HG03558 (cell line): ENCODE results near the gene LTBP1.

Experiments used
- ATAC-seq: cut with Tn5 transposase; IDR thresholded peaks from one replicate; pipeline ENCODE4 v1.9.1; 2021; ENCODE audit warnings: moderate number of reproducible peaks; ENCODE audit not compliant: unreplicated experiment; ENCODE audit errors: extremely low read depth

Gene LTBP1

DNA sequence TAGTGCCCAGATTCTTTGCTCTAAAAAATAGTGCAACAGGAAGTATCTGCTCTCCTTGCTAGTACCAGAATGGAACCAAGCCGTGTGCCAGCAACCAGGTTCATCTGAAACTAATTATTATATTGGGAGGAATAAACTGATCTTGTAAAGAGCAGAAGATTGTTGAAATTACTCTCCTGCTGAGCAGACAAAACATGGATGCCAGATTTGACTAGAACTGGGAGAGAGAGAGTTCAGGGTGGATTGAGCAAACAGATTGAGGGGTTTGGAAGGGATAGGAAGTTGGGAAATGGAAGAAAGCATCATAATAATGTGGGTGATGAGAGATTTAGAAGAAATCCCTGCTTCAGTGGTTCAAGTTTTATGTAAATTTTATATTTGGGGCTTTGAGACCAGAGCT lies 369.6 kb downstream of the LTBP1 start:
- no peak for ATAC-seq

DNA sequence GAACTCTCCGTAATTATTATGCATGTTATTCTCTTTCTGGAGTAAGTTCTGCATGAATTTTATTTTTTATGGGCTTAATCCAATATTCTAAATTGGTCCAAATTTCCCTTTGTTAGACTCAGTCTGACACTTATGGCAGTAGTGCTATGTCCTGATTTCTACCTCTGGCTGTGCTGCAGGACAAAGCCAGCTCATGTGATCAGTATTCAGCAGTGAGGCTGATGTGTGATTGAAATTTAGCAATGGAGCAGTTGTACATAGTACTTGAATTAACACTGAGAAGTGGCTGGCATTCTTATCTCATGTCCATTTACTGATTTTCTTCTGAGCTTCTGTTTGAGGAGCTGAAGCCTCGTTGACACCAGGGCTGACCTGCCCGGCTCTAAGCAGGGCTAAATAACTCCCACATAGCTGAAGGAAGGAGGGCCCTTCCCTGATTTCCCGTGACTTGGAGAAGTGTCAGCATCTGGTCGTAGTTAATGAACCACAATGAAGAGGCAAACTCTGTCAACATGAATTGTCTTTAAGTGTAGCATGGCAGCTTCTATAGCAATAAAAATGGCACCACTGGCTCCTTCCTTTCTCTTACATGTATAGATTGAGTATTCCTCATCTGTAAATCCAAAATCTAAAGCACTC lies 370.7 kb downstream of the LTBP1 start:
- no peak for ATAC-seq

DNA sequence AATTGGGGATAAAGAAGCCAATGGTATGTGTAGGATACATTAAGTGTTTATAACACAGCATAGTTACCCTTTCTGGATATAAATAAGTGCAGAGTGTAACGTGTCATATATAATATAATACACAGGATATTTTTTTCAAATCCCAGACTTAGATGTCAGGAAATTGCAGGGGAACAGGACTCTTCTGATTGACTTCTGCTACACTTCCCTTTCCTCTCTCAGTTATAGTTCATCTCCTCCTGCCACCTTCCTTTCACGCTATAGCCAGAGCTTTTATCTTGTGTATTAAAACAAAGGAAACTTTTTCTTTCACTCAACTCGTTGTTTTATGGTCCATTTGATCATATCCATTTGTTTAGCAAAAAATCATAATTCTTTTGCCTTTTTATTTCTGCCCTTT lies 371.7 kb downstream of the LTBP1 start:
- no peak for ATAC-seq

DNA sequence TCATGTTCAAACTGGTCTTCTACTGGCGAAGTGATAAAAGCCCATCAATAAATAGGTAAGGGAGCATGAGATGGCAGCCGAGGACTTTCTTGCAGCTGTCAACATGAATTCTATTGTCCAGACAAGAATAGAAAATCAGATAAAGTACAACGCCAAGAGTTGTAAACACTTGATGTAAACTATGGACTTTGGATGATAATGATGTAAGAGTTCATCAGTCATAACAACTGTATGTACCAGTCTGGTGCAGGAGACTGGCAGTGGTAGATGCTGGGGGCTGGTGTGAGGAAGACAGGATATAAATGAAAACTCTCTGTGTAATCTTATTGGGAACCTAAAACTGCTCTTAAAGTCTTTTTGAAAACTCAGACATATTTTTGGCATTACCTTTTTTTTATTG lies 373.8 kb downstream of the LTBP1 start:
- no peak for ATAC-seq

DNA sequence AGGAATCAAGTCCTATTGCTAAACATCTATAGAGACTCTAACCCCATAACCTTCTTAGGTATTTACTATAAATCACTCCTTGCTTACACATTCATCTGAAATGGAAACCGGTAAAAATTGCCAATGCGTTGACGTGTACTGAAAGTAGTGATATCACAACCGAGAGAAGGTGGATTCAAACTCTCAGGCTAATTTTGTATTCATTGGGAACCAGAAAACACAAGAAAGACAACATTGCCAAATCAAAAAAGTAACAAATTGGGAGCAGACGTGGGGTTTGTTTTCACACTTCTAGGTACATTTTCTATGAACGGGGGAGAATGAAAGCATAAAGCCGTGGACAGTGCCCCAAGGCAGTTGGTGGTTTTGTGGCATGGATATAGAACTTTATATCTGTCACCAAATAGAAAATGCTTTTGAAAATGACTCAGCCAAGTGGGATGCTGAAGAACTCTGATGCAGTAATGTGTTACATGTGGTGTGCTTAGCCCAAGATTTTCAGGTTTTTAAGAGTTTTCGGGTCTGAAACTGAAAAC lies 374.6 kb downstream of the LTBP1 start:
- no peak for ATAC-seq

DNA sequence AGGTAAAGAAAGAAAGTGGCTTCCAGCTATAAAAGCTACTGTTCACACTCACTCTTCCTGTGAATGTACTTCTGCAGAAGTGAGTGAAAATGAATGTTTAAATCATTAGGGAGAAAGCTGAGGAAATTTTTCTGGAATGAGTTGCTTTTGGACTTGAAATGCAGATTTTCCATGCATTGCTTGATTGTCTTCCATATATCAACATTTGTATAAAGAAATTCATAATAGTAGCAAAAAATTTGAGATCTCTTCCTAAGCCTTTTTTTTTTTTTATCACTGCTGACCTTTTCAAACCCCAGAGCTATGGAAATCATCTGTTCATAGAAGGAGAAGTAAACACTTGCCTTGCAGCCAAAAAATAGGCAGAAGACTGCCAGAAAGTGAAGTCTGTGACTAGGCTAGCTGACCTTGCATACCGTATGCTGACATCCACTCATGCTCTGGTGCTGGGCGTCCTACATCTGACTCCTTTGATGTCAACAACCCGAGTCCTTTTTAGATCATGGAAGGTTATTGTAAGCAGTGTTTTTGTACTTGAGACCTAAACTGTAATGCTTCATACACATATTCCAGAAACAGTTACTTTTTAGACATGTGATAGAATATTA lies 375.2 kb downstream of the LTBP1 start:
- ATAC-seq, result no peak

DNA sequence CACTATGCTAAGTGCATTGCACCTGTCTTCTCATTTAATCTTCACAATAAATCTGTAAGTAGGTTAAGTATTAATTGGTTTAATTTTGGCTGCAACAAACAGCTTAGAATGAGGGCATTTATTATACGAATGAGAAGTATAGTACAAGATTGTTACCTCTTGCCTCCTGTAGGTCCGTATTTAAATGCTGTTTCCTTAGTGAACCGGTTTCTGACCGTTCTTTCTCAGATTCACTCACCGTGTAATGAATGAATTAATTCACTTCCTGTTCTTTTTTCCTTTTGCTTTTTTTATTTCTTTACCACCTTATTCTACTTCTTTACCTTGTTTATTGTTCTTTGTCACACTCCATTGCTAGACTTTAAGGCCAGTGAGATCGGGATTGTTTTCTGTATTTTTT lies 375.9 kb downstream of the LTBP1 start:
- ATAC-seq, result no peak

DNA sequence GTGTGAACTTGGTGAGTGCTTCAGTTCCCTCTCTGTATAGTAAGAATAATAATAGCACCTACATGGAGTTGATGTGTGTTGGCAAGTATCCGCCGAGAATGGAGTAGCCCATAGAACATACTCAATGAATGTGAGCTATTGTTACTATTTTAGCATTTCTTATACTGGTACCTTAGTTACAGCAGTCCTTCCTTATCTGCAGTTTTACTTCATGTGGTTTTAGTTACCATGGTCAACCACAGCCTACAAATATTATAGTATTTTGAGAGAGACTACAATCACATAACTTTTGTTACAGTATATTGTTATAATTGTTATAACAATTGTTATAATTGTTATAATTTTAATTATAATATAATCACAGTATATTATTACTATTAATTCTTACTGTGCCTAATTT lies 377.2 kb downstream of the LTBP1 start:
- ATAC-seq, result no peak

DNA sequence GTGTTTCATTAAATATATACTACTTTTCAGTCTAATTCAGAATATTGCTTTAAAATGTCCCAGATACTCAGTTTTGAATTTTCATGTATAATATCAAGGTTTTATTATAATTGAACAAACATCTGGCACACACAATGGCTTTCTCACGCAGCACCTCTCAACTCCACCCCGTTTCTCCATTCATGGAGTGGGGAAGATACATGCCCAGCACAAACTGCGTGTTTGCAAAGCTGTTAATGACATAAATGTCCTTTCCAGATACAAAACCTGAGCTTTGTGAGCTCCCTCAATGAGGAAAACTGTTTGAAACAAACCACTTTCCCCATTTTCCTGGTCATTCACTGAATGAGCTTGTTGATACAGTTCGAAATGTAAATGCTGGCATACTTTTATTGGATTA lies 379.3 kb downstream of the LTBP1 start:
- no peak for ATAC-seq

DNA sequence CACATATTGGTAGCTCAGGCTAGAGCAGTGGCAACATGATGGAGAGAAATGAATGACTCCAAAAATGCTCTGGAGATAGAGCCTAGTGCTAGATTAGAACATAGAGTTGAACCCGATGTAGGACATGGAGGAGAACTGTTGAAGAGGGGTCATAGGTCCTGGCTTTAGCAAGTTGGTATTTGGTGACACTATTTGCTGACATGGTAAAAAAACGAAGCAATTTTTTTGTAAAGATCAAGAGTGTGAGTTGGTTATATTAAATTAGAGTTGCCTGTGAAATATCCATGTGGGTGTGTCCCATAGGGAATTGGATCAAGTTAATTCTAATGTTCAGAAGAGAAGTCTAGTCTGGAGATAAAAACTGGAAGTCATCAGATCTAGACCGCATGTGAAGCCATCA lies 386.7 kb downstream of the LTBP1 start:
- ATAC-seq, result no peak

DNA sequence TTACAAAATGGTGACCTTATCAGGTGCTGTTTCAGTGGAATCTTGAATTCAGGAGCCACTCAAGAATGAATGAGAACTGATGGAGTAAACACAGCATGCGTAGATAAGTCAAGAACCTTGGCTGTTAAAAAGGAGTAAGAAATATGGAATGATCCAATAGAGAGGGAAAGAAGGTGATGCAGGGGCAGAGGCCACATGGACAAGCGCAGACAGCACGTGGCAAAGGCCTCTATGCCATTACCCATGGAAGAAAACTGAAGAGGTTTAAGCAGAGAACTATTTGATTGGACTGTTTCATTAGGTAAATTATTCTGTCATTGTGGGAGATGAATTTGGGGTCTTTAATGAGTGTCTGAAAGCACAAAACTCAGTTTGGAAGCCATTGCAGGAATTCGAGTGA lies 387.3 kb downstream of the LTBP1 start:
- ATAC-seq, result no peak

DNA sequence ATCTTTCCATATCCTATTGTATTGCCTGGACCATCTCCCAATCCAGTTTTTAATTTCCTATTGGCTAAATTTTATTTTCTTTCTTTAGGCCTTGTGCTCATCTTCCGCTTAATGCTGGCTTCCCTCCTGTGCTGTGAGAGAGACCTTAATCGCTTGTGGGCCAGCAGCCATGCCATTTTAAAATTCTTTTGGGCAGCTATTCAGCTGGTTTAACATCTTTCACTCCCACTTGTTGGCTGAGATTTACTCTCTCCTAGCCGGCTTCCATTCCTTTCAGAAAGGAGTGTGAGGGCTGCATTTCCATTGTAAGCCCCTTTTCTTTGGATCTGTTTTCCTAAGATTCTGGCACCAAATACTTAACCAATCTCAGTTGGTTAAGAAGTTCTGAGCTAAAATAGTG lies 388.8 kb downstream of the LTBP1 start:
- no peak for ATAC-seq

DNA sequence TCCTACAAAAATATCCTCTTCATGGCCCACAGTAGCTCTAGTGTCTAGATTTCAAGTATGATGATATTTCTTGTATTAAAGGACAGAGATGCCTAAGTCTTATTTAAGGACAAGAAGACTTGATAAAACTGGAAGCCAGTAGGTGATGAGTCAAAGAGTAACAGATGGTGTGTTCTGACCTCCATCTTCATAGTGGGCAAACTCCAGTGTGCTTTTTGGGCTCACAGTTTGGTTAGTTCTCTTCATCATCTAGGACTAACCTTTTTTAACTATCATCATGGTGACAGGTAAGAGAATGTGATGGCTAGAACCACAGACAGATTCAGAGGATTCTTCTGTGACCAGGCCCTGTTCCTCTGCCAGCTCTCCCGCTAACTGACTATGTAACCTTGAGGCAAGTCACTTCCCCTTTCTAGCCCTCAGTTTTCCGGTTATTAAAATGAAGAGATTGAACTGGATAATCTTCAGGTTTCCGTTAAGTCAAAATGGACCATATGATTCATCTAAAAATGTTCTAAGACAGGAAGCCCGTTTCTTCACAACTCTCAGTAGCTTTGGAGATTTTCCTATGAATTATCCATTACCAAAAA lies 389.4 kb downstream of the LTBP1 start:
- ATAC-seq, result no peak

DNA sequence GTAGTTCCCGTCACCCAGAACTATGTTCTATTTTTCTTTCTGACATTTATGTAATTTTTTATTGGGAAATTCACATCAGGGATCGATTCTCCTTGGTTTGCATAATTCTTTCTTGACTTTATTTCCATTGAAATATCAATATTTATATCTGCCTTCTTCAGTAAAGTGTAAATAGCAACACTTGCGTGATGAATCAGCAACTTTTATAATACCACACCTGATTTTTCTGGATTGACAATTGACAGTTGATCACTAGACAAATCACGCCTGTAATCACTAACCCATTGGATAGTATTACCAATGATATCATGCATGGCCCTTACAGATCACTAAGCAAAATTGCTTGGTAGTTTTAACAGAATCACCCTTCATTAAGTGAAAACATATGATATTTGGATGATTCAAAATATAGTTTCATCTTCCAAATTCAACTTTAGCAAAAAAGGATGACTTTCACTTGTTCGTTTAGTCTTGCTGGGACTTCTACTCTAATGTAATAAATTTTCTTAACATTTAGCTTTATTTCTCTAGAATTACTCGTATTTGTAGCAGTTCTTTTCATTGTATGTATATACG lies 390.7 kb downstream of the LTBP1 start:
- ATAC-seq, result no peak

DNA sequence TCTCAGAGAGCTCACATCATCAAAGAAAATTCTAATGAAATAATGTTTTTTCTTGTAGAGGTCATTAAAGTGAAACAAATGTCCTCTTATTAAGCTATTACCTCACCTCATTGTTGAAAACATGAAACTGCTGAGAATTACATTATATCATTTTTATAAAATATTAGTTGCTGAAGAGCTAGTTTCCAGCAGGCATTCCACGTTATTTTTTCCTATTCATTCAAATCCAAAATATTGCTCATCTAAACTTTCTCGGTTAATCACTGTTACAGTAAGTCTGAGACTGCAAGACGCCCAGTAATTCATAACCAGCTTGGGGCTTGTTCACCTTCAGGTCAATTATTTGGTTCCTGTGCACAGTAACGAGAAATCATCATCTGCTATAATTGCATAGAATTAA lies 391.2 kb downstream of the LTBP1 start:
- no peak for ATAC-seq

DNA sequence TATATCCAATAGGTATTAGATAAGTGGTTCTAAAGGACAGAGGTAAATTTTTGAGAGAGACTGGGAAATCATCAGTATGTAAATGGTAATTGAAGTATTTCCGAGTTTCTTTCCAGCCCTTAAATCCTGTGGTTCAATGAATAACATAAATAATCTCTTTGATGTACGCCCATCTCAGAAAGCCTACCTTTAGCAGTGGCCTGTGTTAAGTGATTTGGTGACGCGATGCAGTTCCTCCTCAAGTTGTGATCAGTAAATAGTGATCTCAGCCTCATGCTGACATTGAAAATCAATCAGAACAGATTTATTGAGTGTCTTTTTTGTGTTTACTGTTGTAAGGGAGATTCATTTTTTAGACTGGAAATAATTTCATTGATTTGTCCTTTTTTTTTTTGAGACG lies 392.5 kb downstream of the LTBP1 start:
- no peak for ATAC-seq

DNA sequence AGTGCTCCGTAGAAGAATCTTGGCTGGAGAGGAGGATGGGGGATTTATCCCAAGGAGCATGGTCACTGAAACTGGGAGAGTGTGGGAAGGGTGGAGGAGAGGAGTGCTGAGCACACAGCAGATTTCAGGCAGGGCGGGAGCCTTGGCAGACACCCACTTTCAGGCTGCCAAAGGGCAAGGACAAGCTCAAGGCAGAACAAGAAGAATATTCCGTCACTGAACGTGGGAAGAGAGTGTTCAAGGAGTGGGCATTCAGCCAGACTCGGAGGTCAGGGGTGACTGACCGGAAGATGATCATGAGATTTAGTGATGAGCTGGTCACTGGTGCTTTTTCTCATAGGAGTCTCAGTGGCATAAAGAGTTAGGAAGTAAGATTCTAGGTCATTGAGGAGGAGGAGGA lies 393.5 kb downstream of the LTBP1 start:
- ATAC-seq, result no peak

DNA sequence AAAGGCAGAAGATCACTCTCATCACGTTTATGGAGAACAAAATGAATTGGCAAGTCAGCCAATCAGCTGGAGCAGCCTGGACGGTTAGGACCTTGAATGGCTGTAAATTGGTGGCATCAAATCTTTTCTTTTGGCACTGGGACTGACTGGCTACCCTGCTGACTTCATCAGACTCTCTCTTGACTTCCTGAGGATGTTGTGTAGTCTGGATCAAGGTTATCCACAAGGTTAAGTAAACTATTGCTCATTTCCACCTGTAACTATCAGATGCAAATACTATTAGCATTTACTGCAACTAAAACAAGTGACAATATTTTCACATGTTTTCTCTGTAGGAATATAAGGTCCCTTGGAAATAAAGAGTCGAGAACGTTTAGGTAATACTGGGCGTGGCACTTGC lies 395.4 kb downstream of the LTBP1 start:
- ATAC-seq, result no peak

DNA sequence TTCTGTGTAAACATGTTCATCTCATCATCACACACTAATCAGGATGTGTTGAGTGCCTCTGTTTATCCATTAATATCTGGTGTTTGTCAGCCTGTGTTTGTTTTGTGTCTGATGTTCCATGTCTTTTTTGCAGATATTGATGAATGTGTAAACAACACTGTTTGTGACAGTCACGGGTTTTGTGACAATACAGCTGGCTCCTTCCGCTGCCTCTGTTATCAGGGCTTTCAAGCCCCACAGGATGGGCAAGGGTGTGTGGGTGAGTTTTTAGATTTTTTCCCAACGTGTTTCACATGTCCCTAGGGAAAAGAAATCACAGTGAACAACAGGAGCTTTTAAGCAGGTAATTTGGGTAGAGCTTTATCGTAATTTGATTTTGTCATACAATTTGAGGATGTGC lies 396.0 kb downstream of the LTBP1 start:
- no peak for ATAC-seq

DNA sequence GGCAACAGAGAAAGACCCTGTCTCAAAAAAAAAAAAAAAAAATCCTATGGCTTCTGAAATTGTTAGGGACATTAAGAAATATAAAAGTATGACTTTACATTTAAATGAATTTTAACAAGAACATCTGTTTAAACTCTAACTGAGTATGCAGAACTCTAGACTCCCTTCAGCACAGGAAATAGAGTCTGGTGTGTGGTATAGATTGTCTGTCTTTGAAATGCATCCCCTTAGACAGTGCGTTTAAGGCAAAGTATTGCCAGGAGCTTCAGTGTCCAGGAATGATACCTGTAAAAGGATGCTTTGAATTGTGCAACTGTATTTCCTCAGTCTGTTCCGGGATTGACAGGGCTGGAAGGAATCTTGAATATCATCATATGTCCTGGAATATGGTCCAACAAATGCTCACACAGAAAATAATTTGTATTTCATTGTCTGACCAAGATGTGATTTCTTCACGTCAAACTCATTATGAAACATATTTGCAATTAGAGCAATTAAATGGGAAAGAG lies 396.7 kb downstream of the LTBP1 start:
- no peak for ATAC-seq

DNA sequence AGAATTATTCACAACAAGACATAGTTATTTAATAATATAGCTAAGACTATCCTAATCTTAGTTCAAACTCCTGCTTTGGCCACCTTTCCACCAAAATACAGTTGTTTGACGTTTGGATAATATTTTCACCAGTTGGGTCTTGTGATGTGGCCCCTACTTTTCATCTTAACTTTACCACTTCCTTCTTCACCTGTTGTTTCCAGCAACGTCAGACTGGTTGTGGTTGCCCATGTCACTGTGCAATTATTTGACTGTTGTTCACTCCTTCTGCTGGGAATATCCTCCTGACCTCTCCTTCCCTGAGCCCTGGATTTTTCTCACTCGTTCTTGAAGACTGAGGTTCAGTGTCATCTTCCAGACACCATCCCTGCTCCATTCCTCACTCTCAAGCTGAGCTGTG lies 397.5 kb downstream of the LTBP1 start:
- ATAC-seq, result no peak
